MCF 10A (cell line): ENCODE results near the gene AANAT. TPM values are rescaled to one million over a fixed set of nuclear protein-coding genes. Genes with fewer than 3 reads are reported as not detected.
A peak's percentile ranks its signal among the peaks of the same experiment; 100 is the strongest.

Experiments used
- BruUV-seq: library from RNA; stranded (reverse); fragments of 400-500 nt; replicated peaks from 2 replicates; lab custom pipeline; 2021; lab: Mats Ljungman, UMichigan
- CTCF ChIA-PET: fragments of 300-600 bp; sonication (Branson Sonifier 250); formaldehyde crosslinking; extraction: SDS; loops from one replicate; lab custom pipeline; 2021; ENCODE audit warnings: antibody characterized with exemption, inconsistent platforms; lab: Yijun Ruan, JAX
- POLR2A ChIA-PET: fragments of 300-600, 350-650 bp; sonication (Branson Sonifier 250); formaldehyde crosslinking; extraction: SDS; loops from one replicate; lab custom pipeline; 2020; ENCODE audit warnings: antibody characterized with exemption, inconsistent platforms; lab: Yijun Ruan, JAX
- DNase-seq: peaks from one replicate; pipeline ENCODE4 v3.0.0-alpha.2; 2018; ENCODE audit not compliant: unreplicated experiment
- H3K27ac Mint-ChIP-seq: one replicate; pipeline ENCODE4 v1.8.0; 2022; ENCODE audit warnings: mild to moderate bottlenecking, low read depth, mixed read lengths; ENCODE audit not compliant: unreplicated experiment
- H3K27me3 Mint-ChIP-seq: one replicate; pipeline ENCODE4 v1.8.0; 2022; ENCODE audit warnings: mixed read lengths; ENCODE audit not compliant: insufficient read depth, unreplicated experiment
- H3K36me3 Mint-ChIP-seq: one replicate; pipeline ENCODE4 v1.8.0; 2022; ENCODE audit warnings: mild to moderate bottlenecking, moderate library complexity, mixed read lengths; ENCODE audit not compliant: insufficient read depth, unreplicated experiment
- H3K4me1 Mint-ChIP-seq: one replicate; pipeline ENCODE4 v1.8.0; 2022; ENCODE audit warnings: mixed read lengths; ENCODE audit not compliant: insufficient read depth, unreplicated experiment
- H3K4me3 Mint-ChIP-seq: one replicate; pipeline ENCODE4 v1.8.0; 2022; ENCODE audit warnings: mild to moderate bottlenecking, moderate library complexity, mixed read lengths; ENCODE audit not compliant: unreplicated experiment
- H3K9me3 Mint-ChIP-seq: one replicate; pipeline ENCODE4 v1.8.0; 2022; ENCODE audit warnings: mixed read lengths; ENCODE audit not compliant: unreplicated experiment
- intact Hi-C: fragments of 100-400 bp; cut with micrococcal nuclease; formaldehyde crosslinking; loops from 2 replicates; pipeline ENCODE4 v1.14.1; 2022
- total RNA-seq: library from RNA; stranded (reverse); gene quantifications from 2 replicates; pipeline ENCODE4 v1.2.3, GENCODE V29; 2022
- TF ChIP-seq, protein P1 (sequence below): fragments of 200-600 bp; IDR thresholded peaks from one replicate; pipeline ENCODE4 v1.8.0; 2022; ENCODE audit warnings: antibody characterized with exemption, mild to moderate bottlenecking; ENCODE audit not compliant: unreplicated experiment

Gene AANAT
- total RNA-seq, 1 experiment from 2014 or later = not detected

DNA sequence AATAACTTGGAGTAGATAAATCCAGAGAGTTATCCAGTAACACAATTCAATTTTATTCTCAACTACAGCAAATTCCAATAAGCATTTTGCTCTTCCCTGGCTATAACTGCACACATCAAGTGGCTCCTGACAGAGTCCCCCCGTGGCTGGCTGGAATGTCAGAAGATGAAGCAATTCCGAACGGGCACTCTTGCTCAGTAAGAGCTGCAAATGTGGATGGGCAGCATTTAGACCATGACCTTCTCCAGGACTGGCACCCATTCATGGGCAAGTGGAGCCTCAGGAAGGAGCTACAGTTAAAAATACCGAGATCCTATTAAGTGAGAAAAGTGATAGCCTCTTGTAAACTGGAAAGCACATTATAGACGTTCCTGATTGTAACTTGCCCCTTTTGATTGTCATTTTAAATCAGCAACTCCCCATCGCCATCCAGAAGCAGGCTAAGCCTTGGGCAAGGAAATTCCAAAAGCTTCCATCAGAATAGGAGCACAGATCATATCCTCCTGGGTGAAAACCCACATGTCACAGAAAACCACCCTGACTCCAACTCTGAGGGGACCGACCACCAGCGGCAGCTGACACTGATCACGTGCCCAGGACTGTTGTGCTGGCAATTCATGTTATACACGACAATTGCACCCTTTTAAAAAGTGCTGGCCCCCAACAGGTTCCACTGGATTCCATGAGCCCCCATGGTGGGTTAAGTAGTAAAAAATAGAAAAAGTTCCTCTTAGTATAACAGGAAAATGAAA, 21.5 kb upstream of the AANAT start:
- TF ChIP-seq, protein P1, sequence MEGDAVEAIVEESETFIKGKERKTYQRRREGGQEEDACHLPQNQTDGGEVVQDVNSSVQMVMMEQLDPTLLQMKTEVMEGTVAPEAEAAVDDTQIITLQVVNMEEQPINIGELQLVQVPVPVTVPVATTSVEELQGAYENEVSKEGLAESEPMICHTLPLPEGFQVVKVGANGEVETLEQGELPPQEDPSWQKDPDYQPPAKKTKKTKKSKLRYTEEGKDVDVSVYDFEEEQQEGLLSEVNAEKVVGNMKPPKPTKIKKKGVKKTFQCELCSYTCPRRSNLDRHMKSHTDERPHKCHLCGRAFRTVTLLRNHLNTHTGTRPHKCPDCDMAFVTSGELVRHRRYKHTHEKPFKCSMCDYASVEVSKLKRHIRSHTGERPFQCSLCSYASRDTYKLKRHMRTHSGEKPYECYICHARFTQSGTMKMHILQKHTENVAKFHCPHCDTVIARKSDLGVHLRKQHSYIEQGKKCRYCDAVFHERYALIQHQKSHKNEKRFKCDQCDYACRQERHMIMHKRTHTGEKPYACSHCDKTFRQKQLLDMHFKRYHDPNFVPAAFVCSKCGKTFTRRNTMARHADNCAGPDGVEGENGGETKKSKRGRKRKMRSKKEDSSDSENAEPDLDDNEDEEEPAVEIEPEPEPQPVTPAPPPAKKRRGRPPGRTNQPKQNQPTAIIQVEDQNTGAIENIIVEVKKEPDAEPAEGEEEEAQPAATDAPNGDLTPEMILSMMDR = no peak
- no peak for DNase-seq
- intact Hi-C loops = no loop called here

DNA sequence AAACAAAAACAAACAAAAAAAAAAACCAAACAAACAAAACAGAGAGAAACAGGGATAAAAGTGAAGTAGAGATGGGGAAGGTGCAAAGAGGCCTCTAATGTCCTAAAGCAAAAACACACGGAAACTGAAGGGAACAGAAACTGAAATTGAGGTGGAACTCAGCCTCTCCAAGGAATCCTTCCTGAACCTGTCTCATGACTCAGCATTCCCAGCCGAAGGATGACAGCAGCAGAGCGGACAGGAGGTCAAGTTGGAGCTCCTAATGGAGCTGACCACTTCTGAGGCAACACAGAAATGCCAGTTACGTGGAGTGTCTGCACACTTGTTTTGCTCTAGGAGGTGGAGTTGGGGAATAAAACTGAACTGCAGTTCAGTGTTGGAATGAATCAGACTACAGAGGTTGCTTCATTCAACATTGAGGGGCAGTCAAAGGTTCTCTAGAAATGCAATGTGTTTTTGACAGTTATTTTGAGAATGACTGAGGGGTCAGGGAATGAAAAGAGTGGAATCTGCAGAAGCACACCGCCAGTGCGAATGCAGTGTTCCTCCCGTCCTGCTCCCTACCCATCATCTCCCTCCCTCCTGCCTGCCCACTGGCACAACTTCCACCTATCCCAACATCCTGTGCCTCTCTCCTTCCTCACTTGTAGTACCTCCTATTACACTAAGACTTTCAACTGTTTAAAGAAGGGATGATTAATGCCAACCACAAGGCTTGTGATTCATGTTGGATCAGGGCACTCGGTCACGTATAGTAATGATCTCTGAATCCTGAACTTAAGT, 20.8 kb upstream of the AANAT start:
- no peaks in the 10 kb centered on the region for H3K27me3 Mint-ChIP-seq
- H3K4me3 Mint-ChIP-seq = peak overlapping the region; percentile 57
- H3K27ac Mint-ChIP-seq = peak overlapping the region; percentile 82
- no peaks in the 10 kb centered on the region for H3K9me3 Mint-ChIP-seq
- CTCF ChIA-PET = interaction anchor here (0.7 to 2.8 kb wide), 5 partner anchors 12 to 344 kb away, joined by 3 to 13 read pairs (median 3); no protein-coding TSS in a partner anchor
- H3K36me3 Mint-ChIP-seq = peaks cover 5% of the 10 kb centered on the region
- peaks cover 46% of the 10 kb centered on the region for H3K4me1 Mint-ChIP-seq
- DNase-seq = peak; percentile 86
- intact Hi-C loops = no loop called here
- TF ChIP-seq, protein P1 = no peak
- POLR2A ChIA-PET = interaction anchor here (0.5 to 1.8 kb wide), 7 partner anchors 19 to 222 kb away, joined by 3 to 6 read pairs (median 4); partner anchors contain the start of genes AANAT, PRPSAP1 and RHBDF2
- no TSS peak for BruUV-seq

More for the DNA sequence above, 21.5 kb upstream of the AANAT start:
- H3K4me3 Mint-ChIP-seq = peak overlapping the region; percentile 57
- peak overlapping the region; percentile 82 for H3K27ac Mint-ChIP-seq
- POLR2A ChIA-PET = interaction anchor here (0.5 to 1.8 kb wide), 8 partner anchors 18 to 286 kb away, joined by 3 to 6 read pairs (median 4); partner anchors contain the start of genes AANAT, PRPSAP1 and RHBDF2
- no peaks in the 10 kb centered on the region for H3K36me3 Mint-ChIP-seq
- no TSS peak for BruUV-seq
- peaks cover 41% of the 10 kb centered on the region for H3K4me1 Mint-ChIP-seq
- H3K27me3 Mint-ChIP-seq = no peaks in the 10 kb centered on the region
- CTCF ChIA-PET = interaction anchor here (0.7 to 2.8 kb wide), 8 partner anchors 13 to 343 kb away, joined by 3 to 13 read pairs (median 3); partner anchors contain the start of gene AANAT
- H3K9me3 Mint-ChIP-seq = no peaks in the 10 kb centered on the region

DNA sequence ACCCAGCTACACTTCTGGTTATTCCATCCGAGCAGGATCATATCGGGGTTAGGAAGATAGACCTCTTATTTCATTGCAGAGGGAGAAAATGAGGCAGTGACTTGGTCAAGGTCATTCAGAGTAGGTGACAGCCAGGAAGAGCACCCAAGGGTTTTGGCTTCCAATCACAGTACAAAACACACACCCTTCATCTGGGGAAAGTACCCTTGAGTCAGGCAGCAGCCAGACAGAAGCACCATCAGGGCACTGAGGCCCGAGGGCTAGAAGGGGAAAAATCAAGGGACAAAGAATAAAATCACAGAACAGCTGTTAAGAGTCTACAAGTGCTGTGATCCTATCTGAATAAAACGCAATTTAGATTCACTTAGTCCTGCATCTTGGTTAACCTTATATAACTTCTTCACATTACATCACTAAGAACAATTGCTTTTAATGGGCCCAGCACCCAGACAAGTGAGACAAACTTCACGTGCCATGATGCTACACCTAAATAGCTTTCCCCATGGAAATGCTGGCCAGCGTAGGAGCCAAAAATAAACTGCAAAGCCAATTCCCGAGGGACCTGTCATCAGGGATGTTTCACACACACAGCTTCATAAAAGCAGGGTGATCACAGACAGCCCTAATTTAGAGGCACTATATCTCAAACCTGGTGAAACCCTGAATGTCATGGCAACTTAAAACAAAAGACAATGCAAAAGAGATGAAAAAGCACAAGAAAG, 19.3 kb upstream of the AANAT start:
- H3K4me3 Mint-ChIP-seq = no peak overlapping the region
- H3K27ac Mint-ChIP-seq = peak overlapping the region; percentile 82

More for the DNA sequence above, 19.3 kb upstream of the AANAT start:
- TF ChIP-seq, protein P1 = no peak
- ChIA-PET CTCF (interaction anchor here (1.1 to 1.2 kb wide), 2 partner anchors 10 to 13 kb away, joined by 3 read pairs; no protein-coding TSS in a partner anchor), POLR2A (interaction anchor here (0.5 to 1.8 kb wide), 4 partner anchors 19 to 761 kb away, joined by 3 to 5 read pairs (median 3); partner anchors contain the start of gene AANAT)
- intact Hi-C loops = no loop called here
- peaks cover 6% of the 10 kb centered on the region for H3K36me3 Mint-ChIP-seq
- H3K27me3 Mint-ChIP-seq = no peaks in the 10 kb centered on the region
- H3K9me3 Mint-ChIP-seq = no peaks in the 10 kb centered on the region
- peaks cover 41% of the 10 kb centered on the region for H3K4me1 Mint-ChIP-seq
- no TSS peak for BruUV-seq
- no peak for DNase-seq
